ENCODE data around the gene FBN2.

DNA sequence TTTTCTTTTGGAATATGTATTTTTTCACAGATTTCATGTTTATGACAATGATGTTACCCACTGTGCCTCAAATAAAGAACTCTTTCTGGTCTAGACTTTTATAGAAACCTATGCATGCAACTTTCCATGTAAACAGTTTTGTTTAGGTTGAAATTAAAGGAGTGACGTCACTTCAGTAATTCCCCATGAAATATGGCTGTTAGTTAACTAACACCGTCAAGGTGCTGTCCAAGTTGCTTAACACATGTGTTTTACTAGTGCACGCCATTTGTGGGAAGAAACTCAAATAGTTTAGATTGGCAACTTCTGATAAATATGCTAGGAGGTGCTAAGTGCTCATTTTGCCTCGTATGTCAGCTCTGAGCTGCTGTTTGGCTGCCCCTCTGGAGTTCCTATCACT is 102.2 kb downstream of the FBN2 start:
- TF ChIP-seq, protein P1, sequence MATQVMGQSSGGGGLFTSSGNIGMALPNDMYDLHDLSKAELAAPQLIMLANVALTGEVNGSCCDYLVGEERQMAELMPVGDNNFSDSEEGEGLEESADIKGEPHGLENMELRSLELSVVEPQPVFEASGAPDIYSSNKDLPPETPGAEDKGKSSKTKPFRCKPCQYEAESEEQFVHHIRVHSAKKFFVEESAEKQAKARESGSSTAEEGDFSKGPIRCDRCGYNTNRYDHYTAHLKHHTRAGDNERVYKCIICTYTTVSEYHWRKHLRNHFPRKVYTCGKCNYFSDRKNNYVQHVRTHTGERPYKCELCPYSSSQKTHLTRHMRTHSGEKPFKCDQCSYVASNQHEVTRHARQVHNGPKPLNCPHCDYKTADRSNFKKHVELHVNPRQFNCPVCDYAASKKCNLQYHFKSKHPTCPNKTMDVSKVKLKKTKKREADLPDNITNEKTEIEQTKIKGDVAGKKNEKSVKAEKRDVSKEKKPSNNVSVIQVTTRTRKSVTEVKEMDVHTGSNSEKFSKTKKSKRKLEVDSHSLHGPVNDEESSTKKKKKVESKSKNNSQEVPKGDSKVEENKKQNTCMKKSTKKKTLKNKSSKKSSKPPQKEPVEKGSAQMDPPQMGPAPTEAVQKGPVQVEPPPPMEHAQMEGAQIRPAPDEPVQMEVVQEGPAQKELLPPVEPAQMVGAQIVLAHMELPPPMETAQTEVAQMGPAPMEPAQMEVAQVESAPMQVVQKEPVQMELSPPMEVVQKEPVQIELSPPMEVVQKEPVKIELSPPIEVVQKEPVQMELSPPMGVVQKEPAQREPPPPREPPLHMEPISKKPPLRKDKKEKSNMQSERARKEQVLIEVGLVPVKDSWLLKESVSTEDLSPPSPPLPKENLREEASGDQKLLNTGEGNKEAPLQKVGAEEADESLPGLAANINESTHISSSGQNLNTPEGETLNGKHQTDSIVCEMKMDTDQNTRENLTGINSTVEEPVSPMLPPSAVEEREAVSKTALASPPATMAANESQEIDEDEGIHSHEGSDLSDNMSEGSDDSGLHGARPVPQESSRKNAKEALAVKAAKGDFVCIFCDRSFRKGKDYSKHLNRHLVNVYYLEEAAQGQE (IDR thresholded peaks at IDR 0.05; ENCODE audit: low read depth): no peak
- TF ChIP-seq TCF12 (IDR thresholded peaks at IDR 0.05; ENCODE audit: low read depth): no peak
- TF ChIP-seq TAF1 (IDR thresholded peaks at IDR 0.05; ENCODE audit: low read depth): no peak
- no peak for TF ChIP-seq RAD21 (IDR thresholded peaks at IDR 0.05; ENCODE audit: low read depth)
- no peak for TF ChIP-seq NFIC (IDR thresholded peaks at IDR 0.05)
- no peak for TF ChIP-seq EGR1 (IDR thresholded peaks at IDR 0.05)
- no peak for TF ChIP-seq EP300 (IDR thresholded peaks at IDR 0.05; ENCODE audit: borderline replicate concordance)
- TF ChIP-seq, protein P2, sequence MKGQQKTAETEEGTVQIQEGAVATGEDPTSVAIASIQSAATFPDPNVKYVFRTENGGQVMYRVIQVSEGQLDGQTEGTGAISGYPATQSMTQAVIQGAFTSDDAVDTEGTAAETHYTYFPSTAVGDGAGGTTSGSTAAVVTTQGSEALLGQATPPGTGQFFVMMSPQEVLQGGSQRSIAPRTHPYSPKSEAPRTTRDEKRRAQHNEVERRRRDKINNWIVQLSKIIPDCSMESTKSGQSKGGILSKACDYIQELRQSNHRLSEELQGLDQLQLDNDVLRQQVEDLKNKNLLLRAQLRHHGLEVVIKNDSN (IDR thresholded peaks at IDR 0.05): no peak
